NCI-H2196 treated with DMSO at 0.1 percent for 48 hours (cell line): ENCODE results near the gene INTS6L.
"Not testable (repeated sequence)": the region's sequence is repeated elsewhere in the genome, so short reads cannot be mapped to it uniquely, and the experiment has no call there.

Experiments used
- DNase-seq: peaks from one replicate; lab custom pipeline; 2025; ENCODE audit not compliant: unreplicated experiment; lab: John Stamatoyannopoulos, UW

Gene INTS6L

GRCh38 chrX:135522132-135522530, 1.7 kb downstream of the INTS6L start:
- no peak for DNase-seq

GRCh38 chrX:135522878-135523693, 2.6 kb downstream of the INTS6L start:
- DNase-seq, result no peak

GRCh38 chrX:135528254-135528653, 7.8 kb downstream of the INTS6L start:
- no peak for DNase-seq

- DNase-seq, result no peak
Observed at GRCh38 chrX:135528756-135529155, 8.3 kb downstream of the INTS6L start.

GRCh38 chrX:135530097-135530496, 9.6 kb downstream of the INTS6L start:
- no peak for DNase-seq

- DNase-seq, result no peak
Observed at GRCh38 chrX:135531813-135532212, 11.4 kb downstream of the INTS6L start.

- no peak for DNase-seq
Observed at GRCh38 chrX:135535077-135535940, 14.8 kb downstream of the INTS6L start.

- DNase-seq, result no peak
Observed at GRCh38 chrX:135536877-135537276, 16.4 kb downstream of the INTS6L start.

GRCh38 chrX:135541351-135541750, 20.9 kb downstream of the INTS6L start:
- DNase-seq, result no peak

- no peak for DNase-seq
Observed at GRCh38 chrX:135543172-135543571, 22.7 kb downstream of the INTS6L start.

GRCh38 chrX:135543924-135544323, 23.5 kb downstream of the INTS6L start:
- no peak for DNase-seq

GRCh38 chrX:135544338-135544948, 24.0 kb downstream of the INTS6L start:
- no peak for DNase-seq

- DNase-seq, result no peak
Observed at GRCh38 chrX:135547767-135548166, 27.3 kb downstream of the INTS6L start.

- DNase-seq, result no peak
Observed at GRCh38 chrX:135549519-135549918, 29.1 kb downstream of the INTS6L start.

- DNase-seq, result no peak
Observed at GRCh38 chrX:135556055-135556454, 35.6 kb downstream of the INTS6L start.

- DNase-seq, result no peak
Observed at GRCh38 chrX:135557344-135557743, 36.9 kb downstream of the INTS6L start.

- no peak for DNase-seq
Observed at GRCh38 chrX:135572436-135572835, 52.0 kb downstream of the INTS6L start.

GRCh38 chrX:135581496-135581895, 61.0 kb downstream of the INTS6L start:
- DNase-seq, result no peak

- DNase-seq, result no peak
Observed at GRCh38 chrX:135585153-135585552, 64.7 kb downstream of the INTS6L start.

- no peak for DNase-seq
Observed at GRCh38 chrX:135591871-135592270, 71.4 kb downstream of the INTS6L start.

GRCh38 chrX:135594049-135594448, 73.6 kb downstream of the INTS6L start:
- not testable (repeated sequence) for DNase-seq

GRCh38 chrX:135594453-135594852, 74.0 kb downstream of the INTS6L start:
- not testable (repeated sequence) for DNase-seq
